ENCODE data around the gene CDC14B. TPM values are rescaled to one million over a fixed set of nuclear protein-coding genes. Genes with fewer than 3 reads are reported as not detected.

CDC14B gene
- total RNA-seq, 2 experiments from 2014 or later: 1.1 to 4.8 TPM

DNA sequence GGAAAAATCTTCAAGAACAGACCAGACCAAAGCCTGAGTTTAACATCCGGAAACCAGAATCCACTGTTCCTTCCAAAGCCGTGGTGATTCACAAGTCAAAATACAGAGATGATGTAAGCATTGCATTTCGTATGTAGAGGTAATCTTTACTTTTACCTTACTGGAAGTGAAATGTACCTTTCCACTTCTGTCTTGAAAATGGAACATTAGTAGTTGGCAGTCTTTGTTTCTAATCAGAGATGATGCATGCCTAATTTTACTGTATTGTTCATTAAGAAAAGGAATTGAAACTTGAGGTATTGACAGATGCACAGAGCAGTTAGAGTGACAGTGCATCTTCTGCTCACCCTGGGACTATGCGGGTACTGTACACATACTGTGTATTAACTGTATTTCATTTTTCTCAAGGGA lies 135.1 kb downstream of the CDC14B start:
- peaks cover 24% of the 10 kb centered on the region for H3K4me1 Mint-ChIP-seq
- DNase-seq (no peak), ATAC-seq (peak; percentile 42)
- H3K4me3 Mint-ChIP-seq: no peak overlapping the region
- H3K27me3 Mint-ChIP-seq: no peaks in the 10 kb centered on the region
- peak overlapping the region; percentile 24 for H3K27ac Mint-ChIP-seq
- H3K36me3 Mint-ChIP-seq: peaks cover 24% of the 10 kb centered on the region
- CTCF ChIA-PET: no interaction called here
- no peaks in the 10 kb centered on the region for H3K9me3 Mint-ChIP-seq (ENCODE audit: low read depth)

DNA sequence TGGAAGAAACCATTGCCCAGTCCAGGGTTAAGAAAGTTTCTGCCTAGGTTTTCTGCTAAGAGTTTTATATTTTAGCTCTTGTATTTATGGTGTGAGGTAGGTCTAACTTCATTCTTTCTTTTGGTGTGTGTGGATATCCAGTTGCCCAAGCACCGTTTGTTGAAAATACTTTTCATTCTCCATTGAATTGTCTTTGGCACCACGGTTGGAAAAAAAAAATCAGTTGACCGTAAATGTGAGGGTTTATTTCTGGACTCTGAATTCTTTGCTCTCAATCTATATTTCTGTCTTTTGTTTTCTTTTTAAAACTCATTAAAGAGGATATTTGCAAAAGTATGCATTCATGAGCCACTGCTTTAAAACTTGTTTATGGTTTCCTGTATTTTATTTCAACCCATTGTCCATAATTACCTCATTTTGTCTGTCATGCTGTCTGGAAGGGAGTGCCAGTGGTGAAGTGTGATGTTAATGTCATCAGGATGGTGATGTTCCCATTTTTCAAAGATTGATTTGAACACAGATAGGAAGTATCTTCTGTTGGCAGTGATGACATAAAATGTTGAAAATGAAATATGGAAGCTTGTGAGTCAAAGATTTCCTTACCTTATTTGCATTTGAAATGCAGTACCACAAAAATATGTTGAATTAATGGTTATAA lies 135.8 kb downstream of the CDC14B start:
- CTCF ChIA-PET: interaction anchor here (0.8 kb wide), 1 partner anchor 42 kb away, joined by 3 read pairs; no protein-coding TSS in a partner anchor
- no peak overlapping the region for H3K4me3 Mint-ChIP-seq
- ATAC-seq (no peak), DNase-seq (no peak)
- no peak overlapping the region for H3K27ac Mint-ChIP-seq
- H3K27me3 Mint-ChIP-seq: no peaks in the 10 kb centered on the region
- H3K36me3 Mint-ChIP-seq: peaks cover 22% of the 10 kb centered on the region
- peaks cover 27% of the 10 kb centered on the region for H3K4me1 Mint-ChIP-seq
- no peaks in the 10 kb centered on the region for H3K9me3 Mint-ChIP-seq (ENCODE audit: low read depth)

DNA sequence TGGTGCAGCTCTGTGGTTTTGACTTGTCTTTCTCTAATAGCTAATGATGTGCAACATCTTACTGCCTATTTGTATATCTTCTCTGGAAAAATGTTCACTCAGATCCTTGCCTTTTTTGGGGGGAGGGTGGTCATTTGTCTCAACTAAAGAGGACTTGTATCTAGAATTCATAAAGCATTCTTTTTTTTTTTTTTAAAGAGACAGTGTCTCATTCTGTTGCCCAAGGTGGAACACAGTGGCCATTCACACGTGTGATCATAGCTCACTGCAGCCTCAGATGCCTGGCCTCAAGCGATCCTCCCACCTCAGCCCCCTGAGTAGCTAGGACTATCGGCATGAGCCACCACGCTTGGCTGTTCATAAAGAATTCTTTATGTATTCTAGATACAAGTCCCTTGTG lies 136.4 kb downstream of the CDC14B start:
- Mint-ChIP-seq H3K27ac (no peak overlapping the region), H3K4me3 (no peak overlapping the region), H3K27me3 (no peaks in the 10 kb centered on the region), H3K4me1 (peaks cover 33% of the 10 kb centered on the region), H3K36me3 (peaks cover 20% of the 10 kb centered on the region), H3K9me3 (ENCODE audit: low read depth) (no peaks in the 10 kb centered on the region)
- CTCF ChIA-PET: interaction anchor here (0.8 kb wide), 1 partner anchor 42 kb away, joined by 3 read pairs; no protein-coding TSS in a partner anchor
- DNase-seq: no peak
- no peak for ATAC-seq

DNA sequence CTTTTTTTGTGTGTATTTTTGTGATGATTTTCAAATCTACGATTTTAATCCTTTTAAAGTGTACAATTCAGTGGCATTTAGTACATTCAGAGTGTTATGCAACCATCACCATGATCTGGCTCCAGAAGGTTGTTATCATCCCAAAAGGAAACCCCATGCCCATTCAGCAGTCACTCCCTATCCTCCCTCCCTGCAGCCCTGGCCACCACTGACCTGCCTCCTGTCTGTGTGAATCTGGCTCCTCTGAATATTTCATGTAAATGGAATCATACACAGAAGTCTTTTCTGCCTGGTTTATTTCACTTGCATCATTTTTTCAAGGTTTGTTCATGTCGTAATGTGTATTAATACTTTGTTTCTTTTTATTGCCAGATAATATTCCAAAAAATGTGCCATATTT lies 137.2 kb downstream of the CDC14B start:
- ATAC-seq (no peak), DNase-seq (no peak)
- peaks cover 20% of the 10 kb centered on the region for H3K36me3 Mint-ChIP-seq
- H3K27me3 Mint-ChIP-seq: no peaks in the 10 kb centered on the region
- H3K27ac Mint-ChIP-seq: no peak overlapping the region
- no peak overlapping the region for H3K4me3 Mint-ChIP-seq
- H3K4me1 Mint-ChIP-seq: peaks cover 38% of the 10 kb centered on the region
- no peaks in the 10 kb centered on the region for H3K9me3 Mint-ChIP-seq (ENCODE audit: low read depth)
- CTCF ChIA-PET: no interaction called here

DNA sequence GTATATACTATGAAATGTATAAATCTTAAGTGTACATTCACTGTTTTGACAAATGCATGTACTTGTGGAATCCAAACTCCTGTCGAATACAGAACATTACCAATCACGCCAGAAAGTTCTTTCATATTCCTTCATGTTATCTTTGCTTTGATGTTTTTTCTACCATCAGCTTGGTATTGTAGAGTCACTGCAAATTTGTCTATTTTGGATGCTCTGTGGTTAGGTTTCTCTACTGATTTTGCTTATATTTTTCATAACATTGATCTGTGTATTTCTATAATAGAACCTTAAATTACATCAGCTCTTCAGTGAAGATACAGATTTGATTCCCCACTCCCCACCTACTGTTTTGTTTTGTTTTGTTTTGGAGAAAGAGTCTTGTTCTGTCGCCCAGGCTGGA lies 138.9 kb downstream of the CDC14B start:
- ATAC-seq (no peak), DNase-seq (no peak)
- CTCF ChIA-PET: no interaction called here
- H3K27me3 Mint-ChIP-seq: no peaks in the 10 kb centered on the region
- peaks cover 22% of the 10 kb centered on the region for H3K36me3 Mint-ChIP-seq
- H3K4me1 Mint-ChIP-seq: peaks cover 44% of the 10 kb centered on the region
- H3K27ac Mint-ChIP-seq: no peak overlapping the region
- no peak overlapping the region for H3K4me3 Mint-ChIP-seq
- H3K9me3 Mint-ChIP-seq (ENCODE audit: low read depth): no peaks in the 10 kb centered on the region

DNA sequence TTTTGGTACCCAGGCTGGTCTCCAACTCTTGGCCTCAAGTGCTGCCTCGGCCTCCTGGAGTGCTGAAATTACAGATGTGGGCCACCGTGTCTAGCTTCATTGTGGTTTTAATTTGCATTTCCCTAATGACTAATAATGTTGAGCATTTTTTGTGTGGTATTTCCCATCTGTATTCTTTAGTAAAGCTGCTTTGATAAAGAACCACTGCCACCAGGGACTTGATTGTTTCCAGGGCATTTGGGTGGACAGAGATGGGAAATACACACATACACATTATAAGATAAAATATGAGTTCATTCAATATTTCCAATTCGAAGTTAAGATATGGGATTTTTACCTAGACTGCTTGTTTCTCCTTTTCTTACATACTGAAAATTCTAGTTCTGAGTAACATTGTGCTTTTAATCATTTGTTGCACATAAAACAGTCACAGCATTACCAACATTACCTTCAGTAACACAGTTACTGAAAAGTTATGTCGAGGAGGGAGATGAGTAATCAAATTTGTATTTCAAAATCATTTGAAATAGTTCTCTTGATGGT lies 140.7 kb downstream of the CDC14B start:
- CTCF ChIA-PET: interaction anchor here (0.8 kb wide), 1 partner anchor 163 kb away, joined by 3 read pairs; no protein-coding TSS in a partner anchor
- H3K36me3 Mint-ChIP-seq: peaks cover 15% of the 10 kb centered on the region
- peaks cover 32% of the 10 kb centered on the region for H3K4me1 Mint-ChIP-seq
- H3K27ac Mint-ChIP-seq: peak overlapping the region; percentile 80
- DNase-seq: no peak
- ATAC-seq: peak; percentile 63
- H3K4me3 Mint-ChIP-seq: no peak overlapping the region
- no peaks in the 10 kb centered on the region for H3K9me3 Mint-ChIP-seq (ENCODE audit: low read depth)
- H3K27me3 Mint-ChIP-seq: no peaks in the 10 kb centered on the region

DNA sequence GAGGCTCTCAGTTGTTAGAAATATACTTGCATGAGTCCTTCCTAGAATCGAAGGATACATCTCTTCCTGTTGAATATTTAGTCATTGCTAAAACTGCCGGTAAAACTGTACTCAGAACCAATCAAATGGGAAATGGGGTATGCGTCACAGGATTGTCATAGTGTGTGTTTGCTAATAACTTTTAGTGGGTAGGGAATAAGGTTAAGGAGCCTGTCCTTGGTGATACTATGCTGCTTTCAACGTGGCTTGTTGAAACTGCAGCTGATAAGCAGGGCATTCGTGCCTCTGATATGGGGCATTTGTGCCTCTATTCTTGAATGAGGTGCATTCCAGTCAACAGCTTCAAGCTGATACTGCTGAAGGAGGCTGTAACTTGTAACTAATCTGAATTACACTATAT lies 143.1 kb downstream of the CDC14B start:
- Mint-ChIP-seq H3K36me3 (peaks cover 11% of the 10 kb centered on the region), H3K4me1 (peaks cover 22% of the 10 kb centered on the region), H3K27ac (peak overlapping the region; percentile 28), H3K9me3 (ENCODE audit: low read depth) (no peaks in the 10 kb centered on the region), H3K4me3 (no peak overlapping the region), H3K27me3 (no peaks in the 10 kb centered on the region)
- peak; percentile 70 for ATAC-seq
- CTCF ChIA-PET: interaction anchor here (1.1 to 1.2 kb wide), 2 partner anchors 10 to 179 kb away, joined by 3 read pairs; no protein-coding TSS in a partner anchor
- DNase-seq: no peak

DNA sequence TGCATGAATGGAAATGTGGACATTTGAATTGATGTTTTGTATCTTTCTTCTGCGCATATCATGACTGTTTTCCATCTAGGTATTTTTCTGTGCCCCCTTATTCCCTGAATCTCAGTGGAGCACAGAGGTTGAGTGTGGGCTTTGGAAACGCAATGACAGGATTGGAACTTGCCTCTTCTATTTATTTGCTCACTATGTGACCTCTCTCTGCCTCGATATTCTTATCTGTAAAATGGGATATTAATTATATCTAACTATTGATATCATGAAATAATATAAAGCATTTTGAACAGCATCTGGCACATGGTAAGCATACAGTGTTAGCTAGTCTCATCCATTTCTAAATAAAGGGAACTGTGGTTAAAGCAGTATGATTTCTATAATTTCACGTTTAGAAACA lies 143.6 kb downstream of the CDC14B start:
- no peak for ATAC-seq

DNA sequence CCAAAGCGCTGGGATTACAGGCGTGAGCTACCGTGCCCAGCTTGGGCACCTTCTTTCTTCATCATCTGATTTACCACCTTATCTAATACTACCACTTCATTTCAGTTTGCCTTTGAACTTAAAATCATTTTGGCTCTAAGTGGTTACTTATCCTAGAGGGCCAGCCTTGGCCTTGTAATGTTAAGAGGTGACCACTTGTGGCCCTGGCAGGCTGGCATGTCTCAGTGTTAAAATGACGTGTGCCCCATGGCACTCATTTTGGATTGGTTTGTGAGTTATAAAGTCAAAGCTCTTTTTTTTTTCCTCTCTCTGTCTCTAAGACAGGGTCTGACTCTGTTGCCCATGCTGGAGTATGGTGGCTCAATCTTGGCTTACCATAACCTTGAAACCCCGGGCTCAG lies 151.9 kb downstream of the CDC14B start:
- peaks cover 10% of the 10 kb centered on the region for H3K36me3 Mint-ChIP-seq
- DNase-seq: no peak
- H3K27ac Mint-ChIP-seq: no peak overlapping the region
- H3K27me3 Mint-ChIP-seq: no peaks in the 10 kb centered on the region
- no peaks in the 10 kb centered on the region for H3K9me3 Mint-ChIP-seq (ENCODE audit: low read depth)
- CTCF ChIA-PET: interaction anchor here (1.2 to 1.9 kb wide), 2 partner anchors 18 to 24 kb away, joined by 3 to 5 read pairs; partner anchors contain the start of gene HABP4
- H3K4me3 Mint-ChIP-seq: no peak overlapping the region
- ATAC-seq: no peak
- H3K4me1 Mint-ChIP-seq: no peaks in the 10 kb centered on the region

More for the DNA sequence above, 143.6 kb downstream of the CDC14B start:
- Mint-ChIP-seq H3K4me1 (peaks cover 22% of the 10 kb centered on the region), H3K9me3 (ENCODE audit: low read depth) (no peaks in the 10 kb centered on the region), H3K36me3 (peaks cover 14% of the 10 kb centered on the region), H3K27ac (no peak overlapping the region), H3K27me3 (no peaks in the 10 kb centered on the region), H3K4me3 (no peak overlapping the region)
- CTCF ChIA-PET: interaction anchor here (0.6 to 1.2 kb wide), 2 partner anchors 9 to 335 kb away, joined by 3 read pairs; no protein-coding TSS in a partner anchor
- DNase-seq: no peak

DNA sequence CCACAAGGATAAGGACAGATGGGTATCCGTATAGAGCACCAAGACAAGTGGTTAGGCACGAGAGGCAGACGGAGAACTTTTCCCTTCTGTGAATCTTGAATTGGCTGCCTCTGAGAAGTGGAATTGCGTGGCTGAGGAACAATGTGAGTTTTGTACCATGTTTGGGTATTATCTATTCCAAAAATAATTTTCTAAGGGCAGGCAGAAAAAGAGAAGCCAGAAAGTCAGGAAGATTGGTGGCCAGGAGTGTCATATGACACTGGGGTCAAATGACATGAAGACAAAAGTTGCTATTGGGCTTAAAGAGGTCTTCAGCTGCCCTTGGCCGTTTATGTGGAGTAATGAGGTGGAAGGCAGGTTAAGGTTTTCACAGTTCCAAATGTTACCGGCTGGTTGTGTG lies 155.2 kb downstream of the CDC14B start:
- CTCF ChIA-PET: no interaction called here
- ATAC-seq (no peak), DNase-seq (no peak)
- Mint-ChIP-seq H3K4me1 (peaks cover 2% of the 10 kb centered on the region), H3K9me3 (ENCODE audit: low read depth) (no peaks in the 10 kb centered on the region), H3K27ac (no peak overlapping the region), H3K36me3 (peaks cover 4% of the 10 kb centered on the region), H3K4me3 (no peak overlapping the region), H3K27me3 (no peaks in the 10 kb centered on the region)

DNA sequence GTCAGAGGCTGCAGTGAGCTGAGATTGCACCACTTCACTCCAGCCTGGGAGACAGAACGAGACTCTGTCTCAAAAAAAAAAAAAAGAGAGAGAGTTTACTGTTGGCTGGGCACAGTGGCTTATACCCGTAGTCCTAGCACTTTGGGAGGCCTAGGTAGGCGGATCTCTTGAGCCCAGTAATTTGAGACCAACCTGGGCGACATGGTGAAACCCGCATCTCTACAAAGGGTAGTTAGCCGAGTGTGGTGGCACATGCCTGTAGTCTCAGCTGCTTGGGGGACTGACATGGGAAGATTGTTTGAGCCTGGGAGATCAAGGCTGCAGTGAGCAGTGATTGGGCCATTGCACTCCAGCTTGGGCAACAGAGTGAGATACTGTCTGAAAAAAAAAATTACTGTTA lies 157.1 kb downstream of the CDC14B start:
- CTCF ChIA-PET: interaction anchor here (0.7 to 0.8 kb wide), 2 partner anchors 20 to 23 kb away, joined by 3 read pairs; no protein-coding TSS in a partner anchor

DNA sequence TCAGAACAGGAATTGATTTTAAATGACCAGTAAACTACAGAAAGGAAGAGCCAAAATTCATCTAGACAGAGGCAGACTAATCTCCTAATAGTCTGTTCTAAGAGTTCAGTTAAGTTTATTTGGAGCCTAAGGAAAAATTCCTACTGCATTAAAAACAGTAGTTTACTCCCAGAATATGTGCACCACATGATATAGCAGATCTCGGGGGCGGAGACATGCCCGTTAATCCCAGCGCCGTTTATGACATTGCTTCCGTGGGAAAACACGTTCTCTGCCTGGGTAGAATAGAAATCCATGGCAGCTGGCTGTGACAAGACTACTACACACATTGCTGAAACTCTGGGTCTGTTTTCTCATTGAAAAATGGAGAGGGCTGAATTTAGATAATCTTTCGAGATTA lies 158.3 kb downstream of the CDC14B start:
- Mint-ChIP-seq H3K27me3 (no peaks in the 10 kb centered on the region), H3K36me3 (peaks cover 4% of the 10 kb centered on the region), H3K9me3 (ENCODE audit: low read depth) (no peaks in the 10 kb centered on the region), H3K4me1 (peaks cover 7% of the 10 kb centered on the region), H3K27ac (no peak overlapping the region), H3K4me3 (no peak overlapping the region)
- no peak for DNase-seq
- ATAC-seq: no peak
- CTCF ChIA-PET: interaction anchor here (0.7 kb wide), 1 partner anchor 212 kb away, joined by 5 read pairs; no protein-coding TSS in a partner anchor

More for the DNA sequence above, 157.1 kb downstream of the CDC14B start:
- no peak for ATAC-seq
- Mint-ChIP-seq H3K9me3 (ENCODE audit: low read depth) (no peaks in the 10 kb centered on the region), H3K4me3 (no peak overlapping the region), H3K27me3 (no peaks in the 10 kb centered on the region), H3K36me3 (peaks cover 4% of the 10 kb centered on the region), H3K27ac (no peak overlapping the region), H3K4me1 (peaks cover 7% of the 10 kb centered on the region)
- no peak for DNase-seq

DNA sequence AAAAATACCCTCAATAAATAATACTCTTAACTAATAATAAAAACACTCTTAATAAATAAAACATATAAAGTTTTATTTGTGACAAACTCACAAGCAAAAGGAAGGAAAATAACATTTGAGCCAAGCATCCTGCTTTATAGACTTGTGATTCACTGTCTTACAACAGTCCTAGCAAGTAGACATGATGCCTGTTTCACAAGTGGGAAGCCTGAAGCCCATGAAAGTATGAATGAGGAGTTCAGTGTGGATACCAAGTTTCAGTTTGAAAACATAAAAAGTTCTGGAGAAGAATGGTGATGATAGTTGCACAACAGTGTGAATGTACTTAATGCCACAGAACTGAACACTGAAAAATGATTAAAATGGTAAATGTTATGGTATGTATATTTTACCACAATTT lies 158.8 kb downstream of the CDC14B start:
- H3K36me3 Mint-ChIP-seq: peaks cover 4% of the 10 kb centered on the region
- H3K9me3 Mint-ChIP-seq (ENCODE audit: low read depth): no peaks in the 10 kb centered on the region
- no peak for ATAC-seq
- no peak overlapping the region for H3K4me3 Mint-ChIP-seq
- no peak for DNase-seq
- CTCF ChIA-PET: no interaction called here
- H3K4me1 Mint-ChIP-seq: peaks cover 7% of the 10 kb centered on the region
- H3K27ac Mint-ChIP-seq: no peak overlapping the region
- no peaks in the 10 kb centered on the region for H3K27me3 Mint-ChIP-seq

DNA sequence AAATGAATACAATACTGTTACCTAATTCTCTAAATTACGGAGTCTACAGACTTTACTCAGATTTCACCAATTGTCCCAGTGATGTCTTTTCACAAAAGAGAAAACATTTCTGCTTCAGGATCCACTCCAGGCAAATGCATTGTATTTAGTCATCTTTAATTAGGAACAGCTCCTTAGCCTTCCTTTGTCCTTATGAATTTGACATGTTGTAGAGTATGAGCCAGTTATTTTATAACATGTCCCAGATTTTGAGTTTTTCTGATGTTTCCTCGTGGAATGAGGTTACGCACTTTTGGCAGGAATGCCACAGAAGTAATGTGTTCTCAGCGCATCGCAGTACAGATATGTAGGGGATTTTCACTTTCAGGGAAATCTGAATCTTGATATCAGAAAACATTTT lies 159.2 kb downstream of the CDC14B start:
- DNase-seq (no peak), ATAC-seq (no peak)
- H3K4me1 Mint-ChIP-seq: peaks cover 7% of the 10 kb centered on the region
- no peak overlapping the region for H3K27ac Mint-ChIP-seq
- no peaks in the 10 kb centered on the region for H3K27me3 Mint-ChIP-seq
- H3K9me3 Mint-ChIP-seq (ENCODE audit: low read depth): no peaks in the 10 kb centered on the region
- peaks cover 2% of the 10 kb centered on the region for H3K36me3 Mint-ChIP-seq
- no peak overlapping the region for H3K4me3 Mint-ChIP-seq
- CTCF ChIA-PET: no interaction called here

Data from activated CD8-positive, alpha-beta memory T cell treated with anti-CD3 and anti-CD28 coated beads, Interleukin-2, amount 10 ng/mL, durations not matched to agents 7 days and 5 days (primary cell).